OCI-LY7 (cell line): ENCODE results near the gene COL18A1. TPM values are rescaled to one million over a fixed set of nuclear protein-coding genes. Genes with fewer than 3 reads are reported as not detected.
"Not testable (repeated sequence)": the region's sequence is repeated elsewhere in the genome, so short reads cannot be mapped to it uniquely, and the experiment has no call there.

Experiments used
- BruUV-seq: library from RNA; stranded (reverse); fragments of 400-500 nt; replicated peaks from 2 replicates; lab custom pipeline; 2021; lab: Mats Ljungman, UMichigan
- CTCF ChIA-PET: fragments of 300-600 bp; sonication (Branson Sonifier 250); formaldehyde crosslinking; loops from one replicate; lab custom pipeline; 2022; ENCODE audit warnings: antibody characterized with exemption; ENCODE audit not compliant: unreplicated experiment; lab: Charles Lee
- POLR2A ChIA-PET: fragments of 300-600 bp; sonication (Branson Sonifier 250); formaldehyde crosslinking; loops from one replicate; lab custom pipeline; 2022; ENCODE audit warnings: antibody characterized with exemption; lab: Charles Lee
- DNase-seq: peaks from one replicate; pipeline ENCODE4 v3.0.0-alpha.2; 2015; ENCODE audit warnings: low spot score
- H2AFZ ChIP-seq: fragments of 200-600 bp; sonication (generic), shearing (Covaris generic); 2 replicates; pipeline ENCODE4 v1.6.1; 2014; ENCODE audit warnings: mild to moderate bottlenecking, antibody characterized with exemption, low read length, moderate library complexity
- H3K27ac ChIP-seq: fragments of 200-600 bp; sonication (generic); 2 replicates; pipeline ENCODE4 v1.5.1; 2014; ENCODE audit warnings: mixed run types, low read depth, mild to moderate bottlenecking, moderate library complexity, low read length, inconsistent platforms; ENCODE audit not compliant: poor library complexity, severe bottlenecking
- H3K36me3 ChIP-seq: fragments of 200-600 bp; sonication (generic); 2 replicates; pipeline ENCODE4 v1.6.1; 2014; ENCODE audit warnings: mild to moderate bottlenecking, antibody characterized with exemption, low read length, moderate library complexity, mixed read lengths; ENCODE audit not compliant: insufficient read depth
- H3K4me1 ChIP-seq: fragments of 200-600 bp; sonication (generic); 2 replicates; pipeline ENCODE4 v1.5.1; 2014; ENCODE audit warnings: mild to moderate bottlenecking, low read length; ENCODE audit not compliant: insufficient read depth, poor library complexity, severe bottlenecking
- H3K4me2 ChIP-seq: fragments of 200-600 bp; sonication (generic); 2 replicates; pipeline ENCODE4 v1.6.1; 2014; ENCODE audit warnings: mild to moderate bottlenecking, low read length
- H3K4me3 ChIP-seq: fragments of 200-600 bp; sonication (generic); 2 replicates; pipeline ENCODE4 v1.5.1; 2014; ENCODE audit warnings: mild to moderate bottlenecking, low read depth, low read length; ENCODE audit not compliant: poor library complexity, severe bottlenecking
- H3K79me2 ChIP-seq: fragments of 200-600 bp; sonication (generic); 2 replicates; pipeline ENCODE4 v1.6.1; 2016; ENCODE audit warnings: low read depth, mild to moderate bottlenecking, low read length, moderate library complexity, mixed read lengths; ENCODE audit not compliant: insufficient read depth
- H3K9me2 ChIP-seq: fragments of 200-600 bp; sonication (generic); 2 replicates; pipeline ENCODE4 v1.6.1; 2016; ENCODE audit warnings: mild to moderate bottlenecking, low read length, mixed read lengths; ENCODE audit not compliant: insufficient read depth
- H3K9me3 ChIP-seq: fragments of 200-600 bp; sonication (generic); 2 replicates; pipeline ENCODE4 v1.6.1; 2014; ENCODE audit warnings: mild to moderate bottlenecking, mixed run types, low read length, mixed read lengths
- H4K20me1 ChIP-seq: fragments of 200-600 bp; sonication (generic); 2 replicates; pipeline ENCODE4 v1.6.1; 2014; ENCODE audit warnings: mild to moderate bottlenecking, antibody characterized with exemption, low read length, moderate library complexity, mixed read lengths; ENCODE audit not compliant: insufficient read depth
- EZH2phosphoT487 ChIP-seq: fragments of 200-600 bp; sonication (generic); IDR thresholded peaks from 2 replicates; pipeline ENCODE4 v1.6.1; 2018; ENCODE audit warnings: low read depth, borderline replicate concordance, mild to moderate bottlenecking, mixed run types, antibody characterized with exemption, low read length, moderate library complexity, mixed read lengths
- intact Hi-C: fragments of 100-400 bp; cut with micrococcal nuclease; formaldehyde crosslinking; loops from one replicate; pipeline ENCODE4 v1.10.0; 2022; ENCODE audit not compliant: unreplicated experiment
- total RNA-seq, 2 experiments: library from RNA; depleted of rRNA in 1 of 2; stranded (reverse); fragments of >200 nt in 1 of 2; shearing (Covaris generic) in 1 of 2; gene quantifications; 2 replicates each; pipeline ENCODE4 v1.2.3, GENCODE V29; 2014 to 2022
- TF ChIP-seq, protein P1 (sequence below): fragments of 200-600 bp; sonication (generic); conservative IDR thresholded peaks from 2 replicates; pipeline ENCODE4 v1.5.1; 2014; ENCODE audit warnings: mild to moderate bottlenecking, antibody characterized with exemption, low read length, moderate library complexity, mixed read lengths

Gene COL18A1
- total RNA-seq, 2 experiments from 2014 or later: 0.23 to 7.4 TPM

DNA sequence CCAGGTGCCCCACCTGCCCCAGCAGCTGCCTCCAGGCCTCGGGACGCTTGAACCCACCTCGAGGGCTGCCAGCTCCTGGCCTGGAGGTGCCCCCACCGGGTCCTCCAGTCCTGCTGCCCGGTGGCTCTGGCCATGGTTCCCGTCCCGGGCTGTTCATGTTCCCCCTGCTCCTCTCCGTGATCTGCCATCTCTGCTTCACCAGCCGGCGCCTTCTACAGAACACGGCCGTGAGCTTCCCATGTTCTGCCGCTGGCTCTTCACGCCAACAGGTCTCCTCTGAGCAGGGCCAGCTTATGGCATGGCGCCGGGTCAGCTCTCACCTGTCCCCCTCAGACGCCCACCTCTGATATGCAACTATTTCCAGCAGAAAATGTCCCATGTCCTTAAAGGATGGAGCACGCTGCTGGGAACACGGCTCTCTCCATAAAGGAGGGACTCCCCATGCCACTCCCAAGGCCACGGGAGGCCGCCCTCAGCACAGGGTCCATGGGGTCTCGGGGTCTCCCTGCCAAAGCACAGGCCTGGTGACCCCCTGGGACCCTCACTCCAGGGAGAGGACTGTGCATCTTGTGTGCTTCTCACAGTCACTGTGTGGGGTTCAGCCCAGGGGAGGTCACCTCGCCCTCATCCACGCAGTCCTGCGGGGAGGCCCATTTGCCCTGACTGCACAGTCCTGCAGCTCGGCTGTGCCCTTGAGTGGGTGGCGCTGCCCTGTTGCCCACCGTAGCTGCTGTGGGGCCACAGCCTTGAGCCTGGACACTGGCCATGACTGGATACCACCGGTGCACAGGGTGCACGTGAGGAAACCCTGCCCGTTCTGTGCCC, 36.7 kb downstream of the COL18A1 start:
- Histone ChIP-seq H3K9me3 (peaks cover 5% of the 10 kb centered on the region; the same call in 1 of the 2 replicates), H3K79me2 (no peaks in the 10 kb centered on the region), H3K9me2 (no peaks in the 10 kb centered on the region), H2AFZ (no peak overlapping the region), H3K4me1 (no peaks in the 10 kb centered on the region), H4K20me1 (no peaks in the 10 kb centered on the region), H3K27ac (no peak overlapping the region), H3K4me2 (no peak overlapping the region), H3K4me3 (no peak overlapping the region), H3K36me3 (no peaks in the 10 kb centered on the region)
- no peak for TF ChIP-seq EZH2phosphoT487
- TF ChIP-seq, protein P1, sequence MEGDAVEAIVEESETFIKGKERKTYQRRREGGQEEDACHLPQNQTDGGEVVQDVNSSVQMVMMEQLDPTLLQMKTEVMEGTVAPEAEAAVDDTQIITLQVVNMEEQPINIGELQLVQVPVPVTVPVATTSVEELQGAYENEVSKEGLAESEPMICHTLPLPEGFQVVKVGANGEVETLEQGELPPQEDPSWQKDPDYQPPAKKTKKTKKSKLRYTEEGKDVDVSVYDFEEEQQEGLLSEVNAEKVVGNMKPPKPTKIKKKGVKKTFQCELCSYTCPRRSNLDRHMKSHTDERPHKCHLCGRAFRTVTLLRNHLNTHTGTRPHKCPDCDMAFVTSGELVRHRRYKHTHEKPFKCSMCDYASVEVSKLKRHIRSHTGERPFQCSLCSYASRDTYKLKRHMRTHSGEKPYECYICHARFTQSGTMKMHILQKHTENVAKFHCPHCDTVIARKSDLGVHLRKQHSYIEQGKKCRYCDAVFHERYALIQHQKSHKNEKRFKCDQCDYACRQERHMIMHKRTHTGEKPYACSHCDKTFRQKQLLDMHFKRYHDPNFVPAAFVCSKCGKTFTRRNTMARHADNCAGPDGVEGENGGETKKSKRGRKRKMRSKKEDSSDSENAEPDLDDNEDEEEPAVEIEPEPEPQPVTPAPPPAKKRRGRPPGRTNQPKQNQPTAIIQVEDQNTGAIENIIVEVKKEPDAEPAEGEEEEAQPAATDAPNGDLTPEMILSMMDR: no peak
- ChIA-PET POLR2A (no interaction called here), CTCF (no interaction called here)
- intact Hi-C loops: no loop called here
- no peak for DNase-seq
- BruUV-seq: no TSS peak

DNA sequence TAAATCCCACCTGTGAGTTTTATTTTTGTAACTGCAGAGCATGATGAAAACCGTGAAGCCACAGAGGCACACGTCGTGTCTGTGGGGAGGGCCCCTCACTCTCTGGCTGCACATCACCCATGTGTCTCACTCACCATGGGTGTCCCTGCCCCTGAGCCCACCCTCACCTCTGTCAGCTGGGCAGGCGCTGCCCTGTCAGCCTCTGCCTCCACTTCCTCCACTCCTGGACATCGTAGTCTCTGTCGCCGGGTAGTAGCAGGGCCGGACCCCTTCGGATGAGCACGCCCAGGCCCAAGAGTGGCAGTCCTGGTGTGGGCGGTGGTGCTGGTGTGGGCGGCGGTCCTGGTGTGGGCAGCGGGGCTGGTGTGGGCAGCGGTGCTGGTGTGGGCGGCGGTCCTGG, 37.3 kb downstream of the COL18A1 start:
- no peak overlapping the region for H3K4me3 ChIP-seq
- no peaks in the 10 kb centered on the region for H3K9me2 ChIP-seq
- no peaks in the 10 kb centered on the region for H3K4me1 ChIP-seq
- H3K79me2 ChIP-seq: no peaks in the 10 kb centered on the region
- no peak overlapping the region for H3K27ac ChIP-seq
- no peak for DNase-seq
- H2AFZ ChIP-seq: no peak overlapping the region
- no TSS peak for BruUV-seq
- H3K4me2 ChIP-seq: no peak overlapping the region
- peaks cover 5% of the 10 kb centered on the region; the same call in 1 of the 2 replicates for H3K9me3 ChIP-seq
- intact Hi-C loops: no loop called here
- ChIA-PET CTCF (no interaction called here), POLR2A (no interaction called here)
- no peaks in the 10 kb centered on the region for H4K20me1 ChIP-seq
- TF ChIP-seq, protein P1: no peak
- TF ChIP-seq EZH2phosphoT487: no peak
- no peaks in the 10 kb centered on the region for H3K36me3 ChIP-seq

DNA sequence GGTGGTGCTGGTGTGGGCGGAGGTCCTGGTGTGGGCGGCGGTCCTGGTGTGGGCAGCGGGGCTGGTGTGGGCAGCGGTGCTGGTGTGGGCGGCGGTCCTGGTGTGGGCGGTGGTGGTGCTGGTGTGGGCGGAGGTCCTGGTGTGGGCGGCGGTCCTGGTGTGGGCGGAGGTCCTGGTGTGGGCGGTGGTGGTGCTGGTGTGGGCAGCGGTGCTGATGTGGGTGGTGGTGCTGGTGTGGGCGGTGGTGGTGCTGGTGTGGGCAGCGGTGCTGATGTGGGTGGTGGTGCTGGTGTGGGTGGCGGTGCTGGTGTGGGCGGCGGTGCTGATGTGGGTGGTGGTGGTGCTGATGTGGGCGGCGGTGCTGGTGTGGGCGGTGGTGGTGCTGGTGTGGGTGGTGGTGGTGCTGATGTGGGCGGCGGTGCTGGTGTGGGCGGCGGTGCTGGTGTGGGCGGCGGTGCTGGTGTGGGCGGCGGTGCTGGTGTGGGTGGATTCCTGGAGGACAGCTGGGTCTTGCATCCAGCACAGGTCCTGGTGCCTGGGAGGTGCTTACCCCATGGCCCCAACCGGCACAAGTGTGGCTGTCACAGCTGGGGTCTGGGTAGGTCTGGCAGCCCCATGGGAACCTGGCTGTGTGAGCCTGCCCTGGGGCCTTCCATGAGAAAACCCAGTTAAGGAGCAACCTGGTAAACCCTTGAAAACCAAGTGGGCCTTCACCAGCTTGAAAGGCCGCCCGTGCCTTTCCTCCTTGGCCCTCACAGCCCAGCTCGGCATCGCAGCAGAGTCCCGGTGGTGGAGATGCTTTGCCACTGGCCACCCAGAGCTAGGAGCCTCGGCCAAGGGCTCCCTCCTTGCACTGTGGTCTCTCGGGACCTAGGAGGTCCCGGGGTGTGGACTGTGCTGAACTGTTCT, 38.0 kb downstream of the COL18A1 start:
- H3K79me2 ChIP-seq, CTCF ChIA-PET, H3K4me2 ChIP-seq, BruUV-seq, H3K4me1 ChIP-seq, H3K9me2 ChIP-seq, H3K4me3 ChIP-seq, DNase-seq, H3K9me3 ChIP-seq, H3K27ac ChIP-seq, POLR2A ChIA-PET, H4K20me1 ChIP-seq, H3K36me3 ChIP-seq, H2AFZ ChIP-seq, intact Hi-C loops: not testable (repeated sequence)
